ENCODE data around the gene COL15A1.

Gene COL15A1

DNA sequence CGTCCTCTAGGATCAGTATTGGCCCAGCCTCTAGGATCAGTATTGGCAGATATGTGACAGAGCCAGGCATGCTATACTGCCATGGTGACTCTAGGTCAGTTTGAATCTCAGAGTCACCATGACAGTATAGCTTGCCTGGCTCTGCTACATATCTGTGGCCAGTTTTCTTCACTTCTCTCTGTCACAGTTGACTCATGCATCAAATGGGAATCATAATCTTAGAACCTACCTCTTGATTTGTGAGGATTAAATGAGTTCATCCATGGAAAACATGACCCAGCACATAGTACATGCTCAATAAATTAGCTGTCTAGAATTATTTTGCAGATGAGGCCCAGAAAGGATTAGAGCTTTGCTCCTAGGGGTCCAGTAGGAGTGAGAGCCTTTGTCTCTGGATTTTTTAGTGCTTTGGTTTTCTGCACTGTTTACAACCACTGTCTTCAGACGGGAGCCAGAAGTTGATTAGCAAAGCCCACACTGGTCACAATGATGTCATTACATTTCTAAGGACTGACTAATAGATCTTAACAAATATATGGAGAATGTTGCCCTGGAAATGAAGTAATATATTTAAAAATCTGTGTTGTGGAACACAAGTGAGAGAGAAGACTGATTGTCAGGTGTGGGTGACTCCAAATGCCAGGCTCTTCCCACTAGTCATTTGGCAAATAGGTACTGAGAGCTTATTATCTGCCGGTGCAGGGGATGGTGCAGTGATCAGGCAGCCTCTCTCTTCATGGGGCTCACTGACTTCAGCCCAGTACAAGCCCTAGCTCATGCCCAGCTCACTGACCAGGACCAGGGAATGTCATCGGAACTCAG, 76.0 kb downstream of the COL15A1 start:
- DNase-seq: no peak

DNA sequence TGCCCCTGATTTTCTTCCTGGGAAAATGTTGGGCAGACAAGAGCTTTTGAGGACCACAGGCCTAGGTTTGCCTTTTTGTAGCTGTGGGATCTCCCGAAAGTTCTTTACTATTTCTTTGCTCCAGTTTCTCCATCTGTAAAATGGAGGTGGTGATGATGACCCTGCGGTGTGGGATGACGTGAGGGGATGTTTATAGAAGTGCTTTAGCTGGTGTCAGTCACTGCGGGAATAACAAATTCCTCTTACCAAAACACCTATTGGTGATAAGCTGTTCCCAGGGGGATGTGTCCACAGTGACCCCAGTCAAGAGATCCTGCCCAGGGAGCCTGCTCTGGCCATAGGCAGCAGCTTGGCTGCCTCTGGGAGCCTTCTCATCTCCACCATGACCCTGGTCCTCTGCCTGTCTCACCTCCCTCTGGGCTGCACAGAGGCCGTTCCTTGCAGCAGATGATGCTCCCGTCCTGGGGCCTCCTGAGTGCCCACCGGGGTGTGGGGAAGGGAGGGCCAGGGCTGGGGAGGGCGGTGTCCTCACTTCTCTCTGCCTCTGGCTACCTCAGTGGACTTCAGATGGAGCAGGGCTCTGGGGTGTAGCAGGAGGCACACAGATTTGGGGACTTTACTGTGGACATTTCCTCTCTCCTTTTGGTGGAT, 77.2 kb downstream of the COL15A1 start:
- no peak for DNase-seq

DNA sequence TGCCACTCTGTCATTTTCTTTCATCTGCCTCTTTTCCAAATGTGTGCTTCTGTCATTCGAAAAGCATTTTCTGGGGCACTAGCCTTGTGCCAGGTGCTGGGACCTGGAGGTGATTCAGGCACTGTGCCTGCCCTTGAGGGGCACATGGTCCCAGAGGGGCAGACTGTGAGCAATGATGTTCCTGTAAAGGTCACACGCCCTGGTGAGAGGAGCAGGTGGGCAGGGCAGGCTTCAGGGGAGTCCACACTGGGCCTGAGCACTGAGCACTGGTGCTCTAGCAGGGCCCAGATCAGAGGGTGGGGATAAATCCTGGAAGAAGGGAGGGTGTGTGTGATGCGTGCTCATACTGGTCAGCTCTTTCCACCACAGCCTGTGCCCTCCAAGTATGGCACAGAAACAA, 77.8 kb downstream of the COL15A1 start:
- DNase-seq: no peak

DNA sequence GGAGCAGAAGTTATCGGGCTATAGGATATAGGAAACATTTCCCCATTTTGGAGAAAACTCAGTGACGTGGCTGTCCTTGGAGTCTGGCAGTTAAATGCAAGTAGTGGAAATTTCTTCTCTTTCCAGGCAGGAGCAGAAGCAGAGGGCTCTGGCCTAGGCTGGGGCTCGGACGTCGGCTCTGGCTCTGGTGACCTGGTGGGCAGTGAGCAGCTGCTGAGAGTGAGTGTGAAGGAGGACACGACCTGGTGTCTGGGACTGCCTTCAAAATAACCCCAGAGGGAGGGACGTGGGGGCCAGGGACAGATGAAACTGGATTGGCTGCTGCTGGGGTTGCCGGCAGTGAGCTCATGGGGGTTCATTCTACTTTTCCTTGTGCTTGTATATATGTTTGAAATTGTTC, 79.5 kb downstream of the COL15A1 start:
- DNase-seq: no peak

DNA sequence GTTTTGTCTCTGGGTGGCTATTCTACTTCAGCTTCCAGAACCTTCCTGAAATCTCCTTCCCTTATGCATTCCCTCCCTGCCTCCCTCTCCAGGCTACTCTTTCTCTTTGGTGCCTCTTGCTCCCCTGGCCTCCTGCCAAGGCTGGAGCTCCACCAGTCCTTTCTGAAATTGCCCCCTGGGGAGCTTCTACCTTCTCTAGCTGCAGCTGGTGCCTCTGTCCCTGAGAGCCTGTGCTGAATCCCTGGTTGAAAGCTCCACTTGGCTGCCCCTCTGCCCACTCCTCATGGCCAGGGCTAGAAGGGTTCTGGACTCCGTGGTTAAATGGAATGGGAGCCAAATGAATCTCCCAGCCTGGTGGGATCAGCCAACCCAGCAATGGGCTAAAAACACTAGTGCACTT, 80.1 kb downstream of the COL15A1 start:
- DNase-seq: no peak

DNA sequence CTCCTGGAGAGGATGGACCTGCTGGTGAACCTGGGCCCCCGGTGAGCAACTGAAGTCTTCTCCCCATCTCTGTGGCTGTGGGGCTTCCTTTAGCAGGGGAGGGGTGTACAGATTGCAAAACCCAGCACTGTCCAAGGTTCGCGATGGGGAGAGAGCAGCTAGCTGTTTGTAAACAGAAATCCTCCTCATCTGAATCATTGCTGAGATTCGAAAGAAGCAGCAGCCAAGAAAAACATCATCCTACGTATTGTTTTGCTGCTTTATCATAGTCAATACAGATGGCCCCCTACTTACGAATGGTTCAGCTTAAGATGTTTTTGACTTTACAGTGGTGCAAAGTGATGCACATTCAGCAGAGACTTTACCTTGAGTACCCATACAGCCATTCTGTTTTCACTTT, 81.3 kb downstream of the COL15A1 start:
- no peak for DNase-seq

DNA sequence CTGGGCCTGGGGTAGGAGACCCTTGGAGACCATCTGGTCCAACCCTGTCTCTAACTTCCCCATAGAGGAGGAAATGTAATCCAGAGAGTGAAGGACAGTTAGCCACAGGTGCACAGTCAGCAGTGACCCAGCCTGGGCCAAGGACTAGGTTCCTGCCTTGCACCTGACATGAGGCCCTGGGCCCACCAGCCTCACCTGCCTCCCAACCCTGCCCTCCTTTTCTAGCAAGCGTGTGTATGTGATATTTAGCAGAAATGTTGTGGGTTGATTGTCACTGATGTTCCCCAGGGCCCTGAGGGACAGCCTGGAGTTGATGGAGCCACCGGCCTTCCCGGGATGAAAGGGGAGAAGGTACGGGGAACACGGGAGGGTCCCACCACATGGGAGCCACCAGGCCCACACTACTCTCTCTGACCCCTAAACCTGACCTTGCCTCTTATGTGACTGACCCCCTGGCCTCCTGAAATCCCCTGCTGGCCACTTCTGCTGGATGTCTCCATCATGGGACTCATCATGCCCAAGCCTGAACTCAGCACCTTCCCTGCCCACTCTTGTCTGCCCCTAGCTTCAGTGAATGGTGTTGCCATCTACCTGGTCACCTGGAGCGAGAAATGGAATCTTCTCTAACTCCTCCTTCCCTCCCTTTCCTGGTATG, 82.0 kb downstream of the COL15A1 start:
- DNase-seq: no peak

DNA sequence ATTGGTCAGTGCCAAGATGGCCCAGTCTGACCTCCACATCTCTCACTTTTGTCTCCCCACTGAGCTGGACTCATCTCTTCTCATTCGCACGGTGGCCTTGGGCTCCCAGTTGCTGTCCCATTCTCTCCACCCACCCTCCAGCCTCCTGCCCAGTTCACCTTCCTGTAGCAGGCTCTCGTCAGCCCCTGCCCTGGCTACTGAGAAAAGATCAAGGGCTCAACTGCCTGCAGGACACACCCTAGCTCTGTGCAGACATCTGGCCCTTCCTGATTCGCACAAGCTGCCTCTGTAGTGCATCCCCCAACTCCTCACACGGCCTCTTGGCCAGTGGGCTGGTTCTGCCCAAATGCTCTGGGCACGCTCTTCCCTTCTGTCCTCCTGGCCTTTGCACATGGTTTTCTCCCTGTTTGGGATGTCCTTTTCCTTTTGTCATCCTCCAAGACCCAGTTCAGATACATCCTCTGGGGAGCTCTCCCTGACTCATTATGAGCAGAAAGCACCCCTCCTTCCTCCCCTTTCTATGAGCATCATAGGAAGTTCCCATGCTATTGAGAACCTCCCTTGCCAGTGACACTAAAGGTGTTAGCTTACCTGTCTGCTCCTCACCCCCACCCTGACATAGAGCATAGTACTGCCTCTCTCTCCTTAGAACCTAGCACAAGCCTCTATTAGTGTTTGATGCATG, 82.7 kb downstream of the COL15A1 start:
- DNase-seq: no peak

DNA sequence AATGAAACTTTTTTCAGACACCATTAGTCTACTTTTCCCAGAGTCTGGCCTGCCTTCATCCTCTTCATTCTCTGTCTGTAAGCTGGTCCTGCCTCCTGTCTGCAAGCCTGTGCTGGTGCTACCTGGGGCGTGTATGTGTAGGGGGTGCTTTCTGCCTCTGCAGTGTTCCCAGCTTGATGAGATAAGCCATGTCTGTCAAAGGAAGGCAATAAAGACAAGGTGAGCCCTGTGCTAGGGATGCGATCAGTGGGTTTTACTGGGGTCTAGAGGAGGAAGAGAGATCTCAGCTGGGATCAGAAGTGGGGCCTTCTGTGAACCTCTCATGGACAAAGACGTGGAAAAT, 83.2 kb downstream of the COL15A1 start:
- no peak for DNase-seq

DNA sequence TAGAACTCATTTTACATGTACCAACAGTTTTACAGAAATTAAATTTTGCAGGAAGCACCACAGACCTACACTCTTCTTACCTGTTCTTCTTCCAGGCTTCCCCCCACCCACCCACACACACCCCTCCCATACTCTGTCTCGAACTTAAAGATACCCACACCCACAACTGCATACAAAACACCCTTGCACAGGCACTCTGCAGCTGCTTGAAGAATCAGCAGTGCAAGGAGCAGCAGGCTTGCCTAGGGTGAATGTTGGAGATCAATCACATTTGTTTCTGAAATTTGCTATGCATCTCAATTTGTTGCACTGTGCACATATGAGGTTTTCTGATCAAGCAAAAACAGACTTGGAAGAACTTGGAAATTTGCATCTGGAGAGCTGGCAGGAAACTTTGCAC, 83.7 kb downstream of the COL15A1 start:
- no peak for DNase-seq

DNA sequence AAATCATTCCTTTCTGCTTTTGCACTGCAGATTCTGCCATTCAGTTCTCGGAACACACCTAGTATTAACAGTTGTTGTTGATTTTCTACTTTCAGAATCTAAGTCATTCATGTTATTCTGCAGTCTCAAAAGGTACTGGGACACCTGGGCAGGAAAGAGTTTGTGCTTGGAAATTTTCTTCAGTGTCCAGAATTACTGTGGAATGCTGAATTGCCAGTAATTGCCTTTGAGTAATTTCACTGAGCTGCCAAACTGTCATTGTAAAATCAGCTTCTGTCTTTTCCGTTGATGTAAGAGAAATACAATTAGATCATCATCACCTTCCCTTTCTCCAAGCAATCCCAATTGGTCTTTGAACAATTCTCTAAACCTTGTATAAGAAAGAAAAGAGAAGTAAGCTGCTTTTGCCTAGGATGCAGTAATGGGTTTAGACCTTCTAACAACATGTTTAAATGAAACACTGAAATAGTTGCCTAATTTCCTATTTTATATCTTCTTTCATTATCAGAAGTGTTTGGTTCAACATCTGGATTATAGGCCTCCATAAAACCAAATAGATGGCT, 85.5 kb downstream of the COL15A1 start:
- DNase-seq: no peak

DNA sequence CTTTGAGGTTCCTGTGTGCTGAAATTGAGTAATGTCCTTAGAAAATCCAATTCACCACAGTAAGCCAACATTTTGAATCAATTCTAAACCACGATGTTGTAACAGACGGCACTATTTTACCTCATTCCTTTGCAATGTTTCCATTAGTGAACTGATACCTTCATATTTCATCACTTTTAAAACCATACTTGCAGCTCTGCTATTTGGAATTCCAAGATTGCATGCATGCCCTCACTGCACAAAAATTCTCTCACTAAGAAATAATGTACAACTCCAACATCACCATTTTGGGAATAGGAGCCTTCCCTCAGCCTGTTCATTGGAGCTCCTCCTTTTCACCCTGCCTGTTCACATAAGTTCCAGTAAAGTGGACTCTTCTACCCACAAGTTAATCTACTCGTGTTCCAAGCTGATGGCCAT, 86.4 kb downstream of the COL15A1 start:
- DNase-seq: no peak

DNA sequence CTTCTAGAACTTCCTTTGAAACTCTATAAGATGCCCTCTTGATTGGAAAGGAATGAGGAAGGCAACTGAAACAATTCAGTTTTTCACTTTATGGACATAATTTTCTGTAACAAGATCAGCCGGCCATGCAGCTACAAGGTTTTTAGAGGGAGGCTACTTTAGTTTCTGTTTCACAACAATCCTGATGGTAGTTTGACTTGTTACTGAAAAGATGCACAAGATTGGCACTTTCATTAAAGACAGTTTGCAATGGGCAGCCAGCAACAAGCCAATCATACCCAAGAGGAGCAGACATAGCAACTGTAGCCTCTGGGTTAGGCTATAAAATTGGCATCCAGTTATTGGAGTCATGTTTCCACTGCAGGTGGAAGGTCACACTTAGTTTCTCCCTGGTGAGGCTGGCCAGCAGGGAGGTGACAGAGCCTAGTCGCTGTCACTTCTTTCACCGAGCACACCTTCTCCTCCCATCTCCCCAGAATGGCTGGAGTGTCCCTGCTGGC, 87.0 kb downstream of the COL15A1 start:
- no peak for DNase-seq

DNA sequence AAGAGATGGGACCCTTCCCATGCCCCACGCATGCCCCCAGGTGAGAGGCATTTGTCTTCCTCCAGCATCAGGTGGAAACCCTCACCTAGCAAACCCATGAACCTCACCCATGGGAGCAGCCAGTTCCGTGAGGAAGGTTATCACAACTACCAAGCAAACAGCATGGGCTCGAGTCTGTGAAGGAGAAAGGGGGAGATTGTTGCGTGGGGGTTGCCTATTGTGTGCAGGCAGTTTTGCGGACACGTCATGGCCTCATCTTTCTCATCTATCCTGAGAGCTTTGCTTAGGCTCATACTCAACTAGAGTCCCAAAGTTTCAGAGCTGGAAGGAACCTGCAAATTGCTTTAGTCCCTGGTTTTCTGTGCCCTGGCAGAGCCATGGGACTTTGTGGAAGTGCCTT, 87.6 kb downstream of the COL15A1 start:
- DNase-seq: no peak

DNA sequence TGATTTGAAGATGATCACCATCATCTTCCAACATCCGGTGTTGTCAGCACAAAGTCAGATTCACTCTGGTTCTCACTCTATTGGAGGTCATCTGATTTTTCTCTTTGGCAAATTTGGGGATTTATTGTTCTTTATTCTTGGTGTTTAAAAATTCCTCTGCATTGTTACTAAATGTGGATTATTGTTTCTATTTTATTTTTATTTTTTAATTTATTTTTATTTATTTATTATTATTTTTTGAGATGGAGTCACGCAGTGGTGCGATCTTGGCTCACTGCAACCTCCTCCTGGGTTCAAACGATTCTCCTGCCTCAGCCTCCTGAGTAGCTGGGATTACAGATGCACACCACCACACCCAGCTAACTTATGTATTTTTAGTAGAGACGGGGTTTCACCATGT, 88.3 kb downstream of the COL15A1 start:
- no peak for DNase-seq

DNA sequence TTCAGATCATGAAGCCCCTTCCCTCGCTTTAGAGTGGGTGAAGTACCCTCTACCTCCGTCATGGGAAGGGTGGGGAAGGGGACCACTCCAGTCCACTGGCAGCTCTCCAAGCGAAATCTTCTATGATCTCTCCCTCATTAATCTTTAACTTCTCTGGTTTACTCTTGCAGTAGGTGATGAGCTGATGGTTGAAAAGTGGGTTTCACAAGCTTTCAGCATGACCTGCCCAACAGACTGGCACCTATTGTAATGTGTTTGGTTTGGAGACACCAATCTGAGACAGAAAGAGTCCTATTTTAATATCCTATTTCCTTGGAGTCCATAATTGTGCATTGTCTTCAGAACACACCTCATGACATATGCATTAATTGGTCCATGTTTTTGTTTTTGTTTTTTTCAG, 90.4 kb downstream of the COL15A1 start:
- no peak for DNase-seq

DNA sequence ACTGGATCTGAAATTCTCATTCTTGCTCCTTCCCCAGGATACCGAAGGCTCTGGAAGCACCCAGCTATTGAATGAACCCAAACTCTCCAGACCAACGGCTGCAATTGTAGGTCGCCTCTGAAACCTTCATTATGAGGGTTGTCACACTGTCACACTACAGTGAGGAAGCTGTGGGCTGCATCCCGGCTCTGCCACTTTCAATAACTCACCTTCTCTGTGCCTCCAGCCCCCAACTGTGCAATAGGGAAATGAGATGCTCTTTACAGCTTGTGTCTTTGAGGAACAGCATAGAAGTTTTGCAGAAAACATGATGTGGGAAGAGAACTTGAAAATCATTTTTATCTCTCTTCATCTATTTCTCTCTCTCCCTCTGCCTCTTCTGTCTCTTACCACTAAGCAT, 91.6 kb downstream of the COL15A1 start:
- no peak for DNase-seq

DNA sequence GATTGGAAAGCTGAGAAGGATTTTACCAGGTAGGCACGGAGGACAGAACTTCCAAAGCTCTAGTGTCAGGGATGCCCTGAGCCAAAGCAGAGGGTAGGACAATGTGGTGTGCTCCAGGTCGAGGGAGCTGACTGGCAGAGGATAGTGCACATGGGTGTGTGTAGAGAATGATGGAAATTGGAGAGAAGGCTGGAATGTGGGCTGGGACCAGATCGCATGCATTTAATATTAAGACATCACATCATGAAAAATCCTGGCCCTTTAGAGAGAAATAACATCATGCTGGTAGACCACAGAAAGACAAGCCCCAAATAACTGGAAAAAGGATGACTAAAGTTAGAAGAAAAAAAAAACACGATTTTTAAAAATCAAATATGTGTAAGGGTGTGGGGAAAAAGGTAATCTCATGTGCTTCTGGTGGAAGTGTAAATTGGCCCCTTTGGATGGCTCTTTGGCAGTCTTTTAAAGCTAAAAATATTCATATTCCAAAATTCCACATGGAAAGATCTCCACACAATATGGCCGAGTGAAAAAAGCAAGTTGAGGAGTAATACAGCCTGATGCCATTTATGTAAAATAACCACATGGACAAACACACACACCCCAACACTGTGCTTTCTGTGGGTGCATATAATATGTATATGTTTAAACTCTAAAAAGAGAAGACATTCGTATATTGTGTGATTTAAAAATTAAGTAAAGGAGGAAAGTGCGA, 94.2 kb downstream of the COL15A1 start:
- DNase-seq: no peak

DNA sequence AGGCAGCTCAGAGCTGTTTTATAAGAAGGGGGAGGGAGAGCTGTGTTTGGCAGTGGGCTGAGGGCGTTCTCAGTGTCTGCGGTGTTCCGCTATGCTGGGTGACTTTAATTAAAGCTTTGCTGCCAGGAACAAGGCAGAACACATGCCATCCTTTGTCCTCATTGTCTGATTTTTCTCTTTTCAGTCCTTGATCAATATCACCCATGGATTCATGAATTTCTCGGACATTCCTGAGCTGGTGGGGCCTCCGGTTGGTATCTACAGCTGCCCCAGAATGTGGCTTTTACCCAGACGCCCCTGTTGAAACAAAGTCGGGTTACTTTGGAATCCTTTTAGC, 94.7 kb downstream of the COL15A1 start:
- no peak for DNase-seq

DNA sequence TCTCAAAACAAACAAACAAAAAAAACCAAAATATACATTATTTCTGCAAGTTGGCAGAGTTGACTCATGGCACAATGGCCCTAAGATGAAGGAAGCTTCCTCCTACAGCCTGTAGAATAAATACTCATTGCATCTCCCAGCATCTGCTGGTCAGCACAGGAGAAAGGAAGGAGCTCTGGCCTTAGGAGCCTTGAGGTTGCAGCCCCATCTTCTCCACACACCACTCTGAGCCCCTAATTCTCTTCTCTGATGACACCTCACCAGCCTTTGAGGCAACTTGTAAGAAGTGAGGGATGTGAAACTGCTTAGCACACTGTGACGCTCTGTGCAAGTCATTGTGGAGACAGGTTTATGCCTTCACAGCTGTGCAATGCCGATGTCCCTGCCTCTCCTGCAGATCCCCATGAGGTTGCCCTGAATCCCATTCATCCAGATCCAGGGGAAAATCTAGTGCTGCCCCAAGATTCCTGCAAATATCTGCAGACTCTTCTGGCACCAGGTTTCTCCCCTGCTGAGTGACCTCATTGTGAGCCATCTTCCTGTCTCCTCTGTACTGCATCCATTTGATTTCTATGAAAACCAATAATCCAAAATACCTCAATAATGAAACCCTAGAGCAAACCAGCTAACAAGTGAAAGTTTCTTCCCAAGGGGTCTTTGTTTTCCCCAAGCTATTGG, 95.9 kb downstream of the COL15A1 start:
- no peak for DNase-seq

DNA sequence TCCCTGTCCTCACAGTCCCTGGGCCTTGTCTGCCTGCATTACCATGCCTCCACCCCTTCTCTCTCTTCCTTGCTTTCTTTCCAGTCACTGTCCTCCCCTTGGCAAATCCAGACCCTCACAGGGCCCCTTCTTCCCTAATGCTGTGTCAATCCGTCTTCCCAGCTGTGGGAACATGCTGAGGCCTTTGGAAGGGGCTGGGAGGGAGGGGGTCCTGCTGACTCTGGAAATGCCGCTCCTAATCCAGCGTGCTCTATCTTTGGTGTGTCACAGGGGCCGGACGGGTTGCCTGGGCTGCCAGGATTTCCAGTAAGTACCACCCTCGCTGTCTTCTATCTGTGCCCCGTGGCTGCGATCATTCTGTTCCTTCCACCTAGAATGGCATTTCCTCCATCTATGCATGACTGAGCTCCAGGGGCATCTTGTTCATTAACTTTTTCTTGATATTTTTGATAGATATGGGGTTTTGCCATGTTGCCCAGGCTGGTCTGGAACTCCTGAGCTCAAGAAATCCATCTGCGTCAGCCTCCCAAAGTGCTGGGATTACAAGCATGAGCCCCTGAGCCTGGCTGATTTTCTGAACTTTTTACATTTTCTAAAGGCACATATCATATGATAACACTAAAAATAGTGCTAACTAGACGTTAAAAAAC, 96.7 kb downstream of the COL15A1 start:
- DNase-seq: no peak
